WI38 (cell line): ENCODE measurements around the gene CCL17.

Source experiments
- H3K4me3 ChIP-seq: 2 replicates; pipeline ENCODE4 v1.5.1; 2011; ENCODE audit warnings: low read depth, mild to moderate bottlenecking, control low read depth, low read length
- TF ChIP-seq, protein P1 (sequence below): IDR thresholded peaks from 2 replicates; pipeline ENCODE4 v1.5.1; 2012; ENCODE audit warnings: low read depth, mild to moderate bottlenecking, control low read depth, low read length

Gene CCL17

DNA sequence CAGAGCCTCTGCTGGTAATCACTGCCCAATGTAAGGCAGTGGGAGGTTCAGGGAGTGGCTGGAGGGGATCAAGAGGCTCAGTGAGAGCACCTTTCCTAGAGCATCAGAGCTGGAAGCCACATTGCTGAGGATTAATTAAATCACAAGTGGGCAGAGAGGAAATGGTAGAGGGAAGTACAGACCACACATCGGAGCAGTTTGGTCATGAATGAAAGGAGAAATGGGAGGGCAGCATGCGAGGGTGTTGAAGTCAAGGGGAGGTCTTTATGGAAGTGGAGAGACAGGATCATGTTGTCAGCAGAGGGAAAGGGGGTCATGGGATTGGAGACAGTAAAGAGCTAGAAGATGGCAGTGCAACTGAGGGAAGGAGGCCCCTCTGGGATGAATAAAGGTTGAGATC is 2.3 kb downstream of the CCL17 start:
- TF ChIP-seq, protein P1, sequence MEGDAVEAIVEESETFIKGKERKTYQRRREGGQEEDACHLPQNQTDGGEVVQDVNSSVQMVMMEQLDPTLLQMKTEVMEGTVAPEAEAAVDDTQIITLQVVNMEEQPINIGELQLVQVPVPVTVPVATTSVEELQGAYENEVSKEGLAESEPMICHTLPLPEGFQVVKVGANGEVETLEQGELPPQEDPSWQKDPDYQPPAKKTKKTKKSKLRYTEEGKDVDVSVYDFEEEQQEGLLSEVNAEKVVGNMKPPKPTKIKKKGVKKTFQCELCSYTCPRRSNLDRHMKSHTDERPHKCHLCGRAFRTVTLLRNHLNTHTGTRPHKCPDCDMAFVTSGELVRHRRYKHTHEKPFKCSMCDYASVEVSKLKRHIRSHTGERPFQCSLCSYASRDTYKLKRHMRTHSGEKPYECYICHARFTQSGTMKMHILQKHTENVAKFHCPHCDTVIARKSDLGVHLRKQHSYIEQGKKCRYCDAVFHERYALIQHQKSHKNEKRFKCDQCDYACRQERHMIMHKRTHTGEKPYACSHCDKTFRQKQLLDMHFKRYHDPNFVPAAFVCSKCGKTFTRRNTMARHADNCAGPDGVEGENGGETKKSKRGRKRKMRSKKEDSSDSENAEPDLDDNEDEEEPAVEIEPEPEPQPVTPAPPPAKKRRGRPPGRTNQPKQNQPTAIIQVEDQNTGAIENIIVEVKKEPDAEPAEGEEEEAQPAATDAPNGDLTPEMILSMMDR, result no peak

DNA sequence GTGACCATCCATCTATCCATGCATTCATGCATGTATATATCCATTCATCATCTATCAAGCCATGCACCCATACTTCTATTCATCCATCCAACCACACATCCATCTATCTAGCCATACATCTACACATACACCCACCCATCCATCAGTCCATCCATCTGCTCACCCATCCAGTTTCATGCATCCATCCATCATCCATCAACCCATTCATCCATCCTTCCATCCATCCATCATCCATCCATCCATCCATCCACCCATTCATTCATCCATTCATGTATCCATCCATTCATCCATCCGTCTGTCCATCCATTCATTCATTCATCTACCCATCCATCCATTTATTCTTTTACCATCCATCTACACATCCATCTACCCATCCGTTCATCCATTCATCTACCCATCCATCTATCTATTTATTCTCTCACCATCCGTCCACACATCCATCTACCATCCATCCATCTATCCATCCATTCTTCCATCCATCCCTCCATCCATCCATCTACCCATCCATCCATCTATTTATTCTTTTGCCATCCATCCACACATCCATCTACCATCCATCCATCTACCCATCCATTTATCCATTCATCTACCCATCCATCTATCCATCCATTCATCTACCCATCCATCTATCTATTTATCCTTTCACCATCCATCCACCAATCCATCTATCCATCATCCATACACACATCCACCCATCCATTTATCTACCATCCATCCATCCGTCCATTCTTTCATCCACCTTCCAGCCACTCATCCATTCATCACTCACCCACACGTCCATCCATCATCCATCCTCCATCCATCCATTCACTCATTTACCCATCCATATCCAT is 3.2 kb downstream of the CCL17 start:
- TF ChIP-seq, protein P1, result no peak
- H3K4me3 ChIP-seq, result no peak overlapping the region

More for the DNA sequence above, 2.3 kb downstream of the CCL17 start:
- H3K4me3 ChIP-seq, result no peak overlapping the region

DNA sequence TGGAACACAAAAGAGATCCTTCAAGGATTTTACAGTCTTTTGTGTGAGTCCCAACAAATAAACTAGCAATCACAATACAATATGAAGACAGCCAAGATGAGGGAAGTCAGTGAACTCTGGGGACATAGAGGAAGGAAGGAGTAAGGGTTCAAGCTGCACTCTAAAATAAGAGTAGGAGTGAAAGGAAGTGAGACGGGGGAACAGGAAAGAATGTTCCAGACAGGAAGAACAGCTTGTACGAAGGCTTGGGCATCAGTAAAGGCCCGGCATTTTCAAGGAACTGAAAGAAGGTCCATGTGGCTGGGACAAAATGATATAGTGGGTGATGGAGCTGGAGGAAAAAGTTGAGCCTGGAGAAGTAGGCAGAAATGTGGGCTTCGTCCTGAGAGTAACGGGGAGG is 4.5 kb downstream of the CCL17 start:
- TF ChIP-seq, protein P1, result no peak
- H3K4me3 ChIP-seq, result no peak overlapping the region

DNA sequence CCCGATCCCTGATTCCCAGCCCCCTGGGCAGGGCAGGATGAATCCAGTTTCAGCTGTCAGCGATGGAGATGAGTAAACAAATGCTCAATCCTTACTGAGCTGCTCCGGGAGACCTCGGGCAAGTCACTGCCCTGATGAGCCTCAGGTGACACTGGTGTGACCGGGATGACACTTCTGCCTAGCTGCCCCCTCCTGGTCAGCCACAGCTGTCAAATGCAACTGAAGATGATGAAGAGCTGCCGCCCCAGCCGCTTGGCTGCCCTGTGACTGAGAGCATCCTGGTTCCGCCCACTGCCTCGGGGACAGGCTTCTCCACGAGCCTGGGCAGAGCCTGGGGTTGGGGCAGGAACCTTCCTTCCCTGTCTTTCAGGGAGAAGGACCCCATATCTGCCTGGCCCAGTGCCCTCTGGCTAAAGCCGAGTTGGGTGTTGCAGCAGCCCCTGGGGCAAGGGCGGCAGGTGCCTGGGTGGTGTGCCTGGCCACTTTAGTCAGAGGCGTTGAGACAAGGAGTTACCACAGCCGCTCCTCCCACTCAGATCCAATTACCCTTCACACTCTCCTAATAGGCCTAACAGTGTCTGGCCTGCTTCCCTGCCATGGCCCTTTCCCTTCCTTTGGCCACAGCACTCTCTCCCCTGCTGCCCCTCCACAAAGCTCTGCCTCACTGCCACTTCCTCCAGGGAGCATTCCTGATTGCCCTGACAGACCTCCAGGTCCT is 5.5 kb downstream of the CCL17 start:
- H3K4me3 ChIP-seq, result no peak overlapping the region

DNA sequence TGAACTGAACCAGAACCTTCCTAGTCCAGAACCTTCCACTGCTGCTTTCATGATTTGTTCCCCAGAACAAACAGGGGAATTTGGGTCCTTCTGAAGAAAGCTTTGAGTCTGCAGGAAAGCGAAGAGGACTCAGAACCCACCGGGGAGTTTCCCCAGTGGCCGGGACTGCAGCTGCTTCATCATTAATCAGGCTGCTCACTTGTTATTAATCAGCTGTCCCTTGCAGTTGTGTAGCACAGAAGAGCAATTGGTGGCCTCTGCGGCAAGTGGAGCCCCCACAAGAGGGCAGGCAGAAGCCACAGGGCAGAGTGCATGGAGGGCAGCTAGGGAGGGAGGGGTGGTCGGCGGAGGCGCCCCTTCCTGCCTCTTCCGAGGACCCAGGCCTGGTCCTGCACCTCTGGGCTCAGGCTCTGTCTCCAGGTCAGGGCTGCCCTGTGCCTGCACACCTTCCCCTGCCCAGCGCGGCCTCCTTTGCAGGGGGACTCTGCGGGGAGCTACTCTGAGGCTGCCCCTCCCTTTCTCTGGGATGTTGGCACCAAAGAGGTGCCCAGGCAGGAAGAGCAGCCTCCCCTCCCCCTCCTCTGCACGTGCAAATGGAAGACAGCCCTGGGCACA is 6.9 kb downstream of the CCL17 start:
- TF ChIP-seq, protein P1, result no peak
- no peak overlapping the region for H3K4me3 ChIP-seq

More for the DNA sequence above, 5.5 kb downstream of the CCL17 start:
- TF ChIP-seq, protein P1, result no peak

DNA sequence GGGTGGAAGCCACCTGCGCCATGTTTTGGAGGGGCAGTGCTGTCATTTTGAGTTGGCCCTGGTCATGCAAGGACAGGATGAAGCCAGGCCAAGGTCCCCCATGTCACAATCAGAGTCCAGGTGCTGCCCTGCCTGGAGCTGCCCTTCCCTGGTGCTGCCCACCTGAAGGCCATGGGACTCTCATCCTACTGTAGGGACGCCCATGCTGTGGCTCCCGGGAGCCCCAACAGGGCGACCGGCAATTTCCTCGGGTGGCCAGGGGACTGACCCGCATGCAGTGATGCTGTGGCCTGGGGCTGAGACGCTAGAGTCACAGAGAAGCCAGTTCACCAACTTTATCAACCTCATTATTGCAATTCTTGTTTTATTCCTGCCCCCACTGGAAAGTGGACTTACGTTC is 8.0 kb downstream of the CCL17 start:
- H3K4me3 ChIP-seq, result no peak overlapping the region
- TF ChIP-seq, protein P1, result no peak
